Activated T-cell treated with anti-CD3 and anti-CD28 coated beads, Interleukin-2, amount 50 U/mL, for 4 hours (primary cell): ENCODE data around the gene VSIR. TPM values are rescaled to one million over a fixed set of nuclear protein-coding genes. Genes with fewer than 3 reads are reported as not detected.
A peak's percentile ranks its signal among the peaks of the same experiment; 100 is the strongest.

Experiments used
- ATAC-seq, 2 donors: fragments of 200-7000 bp; cut with Tn5 transposase; one replicate each; pipeline ENCODE4 v1.10.0; 2021
- DNase-seq: peaks from one replicate; pipeline ENCODE4 v3.0.0-alpha.2; 2020
- H3K27me3 Mint-ChIP-seq: one replicate; pipeline ENCODE4 v1.8.0; 2021; ENCODE audit warnings: low read depth, mixed read lengths
- H3K36me3 Mint-ChIP-seq: one replicate; pipeline ENCODE4 v1.8.0; 2022; ENCODE audit warnings: mixed read lengths; ENCODE audit not compliant: insufficient read depth
- H3K4me1 Mint-ChIP-seq: one replicate; pipeline ENCODE4 v1.8.0; 2021; ENCODE audit warnings: low read depth, mixed read lengths
- H3K4me3 Mint-ChIP-seq: one replicate; pipeline ENCODE4 v1.8.0; 2021; ENCODE audit warnings: mild to moderate bottlenecking, moderate library complexity, mixed read lengths
- H3K9me3 Mint-ChIP-seq: one replicate; pipeline ENCODE4 v1.8.0; 2021; ENCODE audit warnings: mixed read lengths
- total RNA-seq, 3 donors: library from RNA; stranded (reverse); gene quantifications; one replicate each; pipeline ENCODE4 v1.2.1, GENCODE V29; 2021

VSIR gene
- total RNA-seq, 3 donors from 2014 or later = 238 to 274 (median 240) TPM

GRCh38 chr10:71735709-71736569 is 37.4 kb downstream of the VSIR start:
- Mint-ChIP-seq H3K36me3 (peaks cover 2% of the 10 kb centered on the region), H3K9me3 (no peaks in the 10 kb centered on the region), H3K4me3 (peak overlapping the region; percentile 33), H3K4me1 (peaks cover 99% of the 10 kb centered on the region), H3K27me3 (no peaks in the 10 kb centered on the region)
- DNase-seq (peak; percentile 43), ATAC-seq (peak; percentile 49 to 60)

GRCh38 chr10:71734797-71735196 is 38.5 kb downstream of the VSIR start:
- Mint-ChIP-seq H3K4me1 (peaks cover 98% of the 10 kb centered on the region), H3K9me3 (no peaks in the 10 kb centered on the region), H3K4me3 (no peak overlapping the region), H3K36me3 (peaks cover 2% of the 10 kb centered on the region), H3K27me3 (no peaks in the 10 kb centered on the region)
- DNase-seq (no peak), ATAC-seq (no peak)

GRCh38 chr10:71731791-71732190 is 41.5 kb downstream of the VSIR start:
- Mint-ChIP-seq H3K4me1 (peaks cover 98% of the 10 kb centered on the region), H3K27me3 (no peaks in the 10 kb centered on the region), H3K36me3 (peaks cover 2% of the 10 kb centered on the region), H3K9me3 (no peaks in the 10 kb centered on the region), H3K4me3 (no peak overlapping the region)
- ATAC-seq (no peak), DNase-seq (no peak)

- H3K27me3 Mint-ChIP-seq = no peaks in the 10 kb centered on the region
- no peak overlapping the region for H3K4me3 Mint-ChIP-seq
- ATAC-seq = no peak
- DNase-seq = no peak
- peaks cover 97% of the 10 kb centered on the region for H3K4me1 Mint-ChIP-seq
- peaks cover 2% of the 10 kb centered on the region for H3K36me3 Mint-ChIP-seq
- H3K9me3 Mint-ChIP-seq = no peaks in the 10 kb centered on the region
These were observed 44.1 kb downstream of the VSIR start for GRCh38 chr10:71729161-71729636.

- Mint-ChIP-seq H3K4me3 (peak overlapping the region; percentile 68), H3K4me1 (peaks cover 95% of the 10 kb centered on the region), H3K36me3 (no peaks in the 10 kb centered on the region), H3K9me3 (no peaks in the 10 kb centered on the region), H3K27me3 (no peaks in the 10 kb centered on the region)
- ATAC-seq (peak; percentile 17 to 25), DNase-seq (peak; percentile 36)
These were observed 45.3 kb downstream of the VSIR start for GRCh38 chr10:71727738-71728737.

GRCh38 chr10:71727105-71727737 is 46.1 kb downstream of the VSIR start:
- Mint-ChIP-seq H3K36me3 (no peaks in the 10 kb centered on the region), H3K4me1 (peaks cover 95% of the 10 kb centered on the region), H3K27me3 (no peaks in the 10 kb centered on the region), H3K9me3 (no peaks in the 10 kb centered on the region), H3K4me3 (peak overlapping the region; percentile 68)
- ATAC-seq (peak; percentile 58 to 63), DNase-seq (peak; percentile 56)

GRCh38 chr10:71726580-71727104 is 46.7 kb downstream of the VSIR start:
- H3K4me3 Mint-ChIP-seq = peak overlapping the region; percentile 68
- H3K9me3 Mint-ChIP-seq = no peaks in the 10 kb centered on the region
- ATAC-seq = peak; percentile 32 to 34

GRCh38 chr10:71725998-71726579 is 47.2 kb downstream of the VSIR start:
- ATAC-seq (peak; percentile 67 to 69), DNase-seq (peak; percentile 74)
- no peaks in the 10 kb centered on the region for H3K36me3 Mint-ChIP-seq
- peaks cover 93% of the 10 kb centered on the region for H3K4me1 Mint-ChIP-seq
- no peaks in the 10 kb centered on the region for H3K9me3 Mint-ChIP-seq
- H3K27me3 Mint-ChIP-seq = no peaks in the 10 kb centered on the region
- H3K4me3 Mint-ChIP-seq = peak overlapping the region; percentile 68

More at GRCh38 chr10:71726580-71727104, 46.7 kb downstream of the VSIR start:
- H3K27me3 Mint-ChIP-seq = no peaks in the 10 kb centered on the region
- H3K36me3 Mint-ChIP-seq = no peaks in the 10 kb centered on the region
- DNase-seq = peak; percentile 39
- H3K4me1 Mint-ChIP-seq = peaks cover 94% of the 10 kb centered on the region

- no peaks in the 10 kb centered on the region for H3K27me3 Mint-ChIP-seq
These were observed 48.1 kb downstream of the VSIR start for GRCh38 chr10:71725249-71725648.

GRCh38 chr10:71724539-71724938 is 48.8 kb downstream of the VSIR start:
- ATAC-seq (no peak), DNase-seq (no peak)
- peaks cover 83% of the 10 kb centered on the region for H3K4me1 Mint-ChIP-seq
- no peak overlapping the region for H3K4me3 Mint-ChIP-seq
- no peaks in the 10 kb centered on the region for H3K9me3 Mint-ChIP-seq
- H3K36me3 Mint-ChIP-seq = no peaks in the 10 kb centered on the region
- no peaks in the 10 kb centered on the region for H3K27me3 Mint-ChIP-seq

More at GRCh38 chr10:71725249-71725648, 48.1 kb downstream of the VSIR start:
- H3K9me3 Mint-ChIP-seq = no peaks in the 10 kb centered on the region
- ATAC-seq (no peak), DNase-seq (no peak)
- H3K36me3 Mint-ChIP-seq = no peaks in the 10 kb centered on the region
- H3K4me3 Mint-ChIP-seq = no peak overlapping the region
- peaks cover 90% of the 10 kb centered on the region for H3K4me1 Mint-ChIP-seq

GRCh38 chr10:71723311-71723710 is 50.0 kb downstream of the VSIR start:
- Mint-ChIP-seq H3K4me3 (no peak overlapping the region), H3K27me3 (no peaks in the 10 kb centered on the region), H3K36me3 (no peaks in the 10 kb centered on the region), H3K9me3 (no peaks in the 10 kb centered on the region), H3K4me1 (peaks cover 71% of the 10 kb centered on the region)
- no peak for DNase-seq
- ATAC-seq = no peak

- Mint-ChIP-seq H3K4me1 (peaks cover 66% of the 10 kb centered on the region), H3K36me3 (no peaks in the 10 kb centered on the region), H3K27me3 (no peaks in the 10 kb centered on the region), H3K4me3 (peak overlapping the region; percentile 11), H3K9me3 (no peaks in the 10 kb centered on the region)
- DNase-seq (no peak), ATAC-seq (no peak)
These were observed 50.5 kb downstream of the VSIR start for GRCh38 chr10:71722849-71723248.

GRCh38 chr10:71721313-71721712 is 52.0 kb downstream of the VSIR start:
- Mint-ChIP-seq H3K36me3 (no peaks in the 10 kb centered on the region), H3K9me3 (no peaks in the 10 kb centered on the region), H3K4me3 (no peak overlapping the region), H3K4me1 (peaks cover 62% of the 10 kb centered on the region), H3K27me3 (no peaks in the 10 kb centered on the region)
- no peak for DNase-seq
- ATAC-seq = no peak
